ENCODE measurements around the gene C9orf40. TPM values are rescaled to one million over a fixed set of nuclear protein-coding genes. Genes with fewer than 3 reads are reported as not detected.

Gene C9orf40
- total and polyA plus RNA-seq, 8 donors: 0.69 to 2.3 (median 1.2) TPM

DNA sequence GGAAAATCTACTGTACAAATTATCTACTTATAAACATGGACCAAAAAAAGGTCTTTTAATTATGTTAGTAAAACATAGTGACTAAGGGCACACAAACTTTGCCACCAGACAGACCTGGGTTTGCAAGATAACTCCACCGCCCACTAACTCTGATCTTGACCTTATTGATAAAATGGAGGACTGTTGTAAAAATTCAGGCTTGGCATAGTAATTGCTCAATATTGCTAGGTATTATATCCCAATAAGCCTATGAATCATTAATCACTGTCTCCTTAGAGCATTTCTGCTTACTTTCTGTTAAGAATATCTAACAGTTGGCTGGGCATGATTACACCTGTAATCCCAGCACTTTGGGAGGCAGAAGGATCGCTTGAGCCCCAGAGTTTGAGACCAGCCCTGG lies 3.8 kb downstream of the C9orf40 start:
- no peaks in the 10 kb centered on the region for H3K36me3 ChIP-seq
- no peaks in the 10 kb centered on the region for H3K9me3 ChIP-seq
- H3K27me3 ChIP-seq: no peaks in the 10 kb centered on the region
- H3K4me1 ChIP-seq: no peaks in the 10 kb centered on the region
- FAIRE-seq: no peak
- no peak for ATAC-seq
- 90 to 91% methylated on average over 2 of the region's 2 CpGs for WGBS, 2 donors
- DNase-seq: no peak
- H3K4me3 ChIP-seq: no peak overlapping the region
- TF ChIP-seq CTCF (IDR thresholded peaks at IDR 0.05): no peak
- intact Hi-C loops (cut with DNase I): no loop called here
- H3K27ac ChIP-seq: no peak overlapping the region

DNA sequence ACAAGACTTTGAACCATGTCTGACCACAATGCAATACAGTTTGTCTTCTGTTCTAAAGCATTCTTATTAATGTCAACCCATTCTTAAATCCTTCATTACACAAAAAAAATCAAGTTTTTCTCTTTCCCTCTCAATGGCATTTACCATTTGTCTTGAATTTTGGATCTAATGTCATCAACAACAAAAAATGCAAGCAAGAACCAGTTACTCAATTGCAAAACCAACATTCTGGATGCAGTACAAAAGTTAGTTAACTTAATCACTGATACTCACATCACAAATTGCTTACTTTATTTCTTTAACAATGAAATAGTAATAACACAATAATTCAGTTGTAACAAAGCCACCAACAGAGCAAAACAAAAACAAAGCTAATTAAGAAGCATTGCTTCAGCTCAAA lies 6.0 kb downstream of the C9orf40 start:
- H3K27me3 ChIP-seq: no peaks in the 10 kb centered on the region
- H3K27ac ChIP-seq: no peak overlapping the region
- no peak overlapping the region for H3K4me3 ChIP-seq
- no peaks in the 10 kb centered on the region for H3K9me3 ChIP-seq
- H3K36me3 ChIP-seq: no peaks in the 10 kb centered on the region
- no peaks in the 10 kb centered on the region for H3K4me1 ChIP-seq
- intact Hi-C loops (cut with DNase I): no loop called here
- FAIRE-seq: no peak
- no peak for DNase-seq
- no peak for TF ChIP-seq CTCF (IDR thresholded peaks at IDR 0.05)
- ATAC-seq: no peak

DNA sequence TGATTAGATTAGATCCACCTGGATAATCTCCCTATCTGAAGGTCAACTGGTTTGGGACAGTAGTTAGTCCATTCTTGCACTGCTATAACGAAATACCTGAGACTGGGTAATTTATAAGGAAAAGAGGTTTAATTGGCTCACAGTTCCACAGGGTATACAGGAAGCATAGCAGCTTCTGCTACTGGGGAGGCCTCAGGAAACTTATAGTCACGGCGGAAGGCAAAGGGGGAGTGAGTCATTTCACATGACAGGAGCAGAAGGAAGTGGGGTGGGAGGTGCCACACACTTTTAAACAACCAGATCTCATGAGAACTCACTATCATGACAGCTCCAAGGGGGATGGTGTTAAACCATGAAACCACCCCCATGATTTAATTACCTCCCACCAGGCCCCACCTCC lies 9.9 kb downstream of the C9orf40 start:
- WGBS, 2 donors: 47 to 69% methylated on average over 3 of the region's 3 CpGs
- DNase-seq (no peak), ATAC-seq (no peak), FAIRE-seq (no peak)
- intact Hi-C loops (cut with DNase I): no loop called here
- Histone ChIP-seq H3K9me3 (no peaks in the 10 kb centered on the region), H3K27ac (no peak overlapping the region), H3K4me1 (no peaks in the 10 kb centered on the region), H3K27me3 (no peaks in the 10 kb centered on the region), H3K36me3 (no peaks in the 10 kb centered on the region), H3K4me3 (no peak overlapping the region)
- no peak for TF ChIP-seq CTCF (IDR thresholded peaks at IDR 0.05)

GRCh38 chr9:74940600-74940999 lies 12.1 kb downstream of the C9orf40 start:
- FAIRE-seq: no peak
- peak in 2 of 4 donors; percentile 72 to 86 for ATAC-seq
- DNase-seq: peak in 1 of 6 donors; percentile 14

DNA sequence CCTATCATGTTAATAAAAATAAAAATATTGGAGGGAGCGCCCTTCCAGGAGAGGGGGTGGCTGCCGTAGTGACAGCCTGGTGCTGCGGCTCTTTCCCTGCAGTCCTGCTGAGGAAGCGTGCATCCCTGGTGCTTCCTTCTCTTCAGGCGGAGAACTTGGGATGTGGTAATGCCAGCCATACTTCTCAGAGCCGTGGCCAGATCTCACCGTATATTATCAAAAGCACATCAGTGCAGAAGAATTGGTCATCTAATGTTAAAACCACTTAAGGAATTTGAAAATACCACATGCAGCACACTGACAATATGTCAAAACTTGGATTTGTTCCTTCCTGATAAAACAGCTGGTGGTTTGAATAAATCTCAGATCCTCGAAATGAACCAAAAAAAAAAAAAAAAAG lies 17.7 kb downstream of the C9orf40 start:
- no peak for TF ChIP-seq CTCF (IDR thresholded peaks at IDR 0.05)
- no peaks in the 10 kb centered on the region for H3K36me3 ChIP-seq
- 72 to 74% methylated on average over 8 of the region's 8 CpGs for whole genome bisulfite sequencing, 2 donors
- no peak overlapping the region for H3K4me3 ChIP-seq
- no peaks in the 10 kb centered on the region for H3K9me3 ChIP-seq
- no peak overlapping the region for H3K27ac ChIP-seq
- no peak for ATAC-seq
- FAIRE-seq: no peak
- intact Hi-C loops (cut with DNase I): no loop called here
- H3K4me1 ChIP-seq: no peaks in the 10 kb centered on the region
- H3K27me3 ChIP-seq: no peaks in the 10 kb centered on the region
- no peak for DNase-seq

More at GRCh38 chr9:74940600-74940999, 12.1 kb downstream of the C9orf40 start:
- Histone ChIP-seq H3K36me3 (no peaks in the 10 kb centered on the region), H3K9me3 (no peaks in the 10 kb centered on the region), H3K4me1 (no peaks in the 10 kb centered on the region), H3K27me3 (no peaks in the 10 kb centered on the region), H3K4me3 (no peak overlapping the region), H3K27ac (no peak overlapping the region)
- peak in 1 of 4 donors; percentile 17 for TF ChIP-seq CTCF (IDR thresholded peaks at IDR 0.05)
- intact Hi-C loops (cut with DNase I): no loop called here
- whole genome bisulfite sequencing, 2 donors: 17 to 35% methylated on average over 4 of the region's 4 CpGs

All from pancreas (tissue), 10 donors.